ENCODE data around the gene ELF1.

The ELF1 gene

GRCh38 chr13:40961214-40961613, 57.9 kb downstream of the ELF1 start:
- Histone ChIP-seq H3K36me3 (replicated peaks; ENCODE audit: insufficient read depth, low read length) (no peaks in the 10 kb centered on the region), H3K79me2 (ENCODE audit: low read length) (peaks cover 84% of the 10 kb centered on the region), H3K27me3 (replicated peaks; ENCODE audit: insufficient read depth, low read length) (no peaks in the 10 kb centered on the region), H3F3A (ENCODE audit: insufficient read depth, low read length) (peaks cover 4% of the 10 kb centered on the region; the same call in 1 of the 2 replicates), H3K4me2 (ENCODE audit: low read depth, low read length) (no peak overlapping the region), H3K4me3 (ENCODE audit: low read length) (no peak overlapping the region), H3K9ac (ENCODE audit: low read length) (no peak overlapping the region), H3K9me3 (replicated peaks; ENCODE audit: insufficient read depth, low read length) (no peaks in the 10 kb centered on the region), H3K9me2 (replicated peaks; ENCODE audit: insufficient read depth, low read length) (no peaks in the 10 kb centered on the region), H4K20me1 (ENCODE audit: insufficient read depth, low read length) (peaks cover 5% of the 10 kb centered on the region), H2AFZ (ENCODE audit: low read length) (no peak overlapping the region), H3K27ac (ENCODE audit: low read length) (no peak overlapping the region), H3K4me1 (ENCODE audit: low read length) (peaks cover 18% of the 10 kb centered on the region; the same call in 1 of the 2 replicates)
- TF ChIP-seq EZH2 (optimal IDR thresholded peaks at IDR 0.05; ENCODE audit: low read depth, low read length) (no peak), CTCF (IDR thresholded peaks at IDR 0.05; ENCODE audit: low read length) (no peak), EZH2phosphoT487 (IDR thresholded peaks at IDR 0.05; ENCODE audit: low read length) (no peak)
- no peak for DNase-seq

GRCh38 chr13:40960716-40961115, 58.4 kb downstream of the ELF1 start:
- H2AFZ ChIP-seq (ENCODE audit: low read length) = no peak overlapping the region
- no peaks in the 10 kb centered on the region for H3K36me3 ChIP-seq (replicated peaks; ENCODE audit: insufficient read depth, low read length)
- H3K9me2 ChIP-seq (replicated peaks; ENCODE audit: insufficient read depth, low read length) = no peaks in the 10 kb centered on the region
- H3F3A ChIP-seq (ENCODE audit: insufficient read depth, low read length) = peaks cover 4% of the 10 kb centered on the region; the same call in 1 of the 2 replicates
- no peak for TF ChIP-seq EZH2phosphoT487 (IDR thresholded peaks at IDR 0.05; ENCODE audit: low read length)
- no peak for TF ChIP-seq CTCF (IDR thresholded peaks at IDR 0.05; ENCODE audit: low read length)
- no peak for TF ChIP-seq EZH2 (optimal IDR thresholded peaks at IDR 0.05; ENCODE audit: low read depth, low read length)
- H3K9me3 ChIP-seq (replicated peaks; ENCODE audit: insufficient read depth, low read length) = no peaks in the 10 kb centered on the region
- H3K79me2 ChIP-seq (ENCODE audit: low read length) = peaks cover 79% of the 10 kb centered on the region
- H4K20me1 ChIP-seq (ENCODE audit: insufficient read depth, low read length) = peaks cover 4% of the 10 kb centered on the region; the same call in 1 of the 2 replicates
- H3K4me3 ChIP-seq (ENCODE audit: low read length) = no peak overlapping the region
- no peak overlapping the region for H3K9ac ChIP-seq (ENCODE audit: low read length)
- H3K4me2 ChIP-seq (ENCODE audit: low read depth, low read length) = no peak overlapping the region
- no peaks in the 10 kb centered on the region for H3K27me3 ChIP-seq (replicated peaks; ENCODE audit: insufficient read depth, low read length)
- H3K4me1 ChIP-seq (ENCODE audit: low read length) = peaks cover 18% of the 10 kb centered on the region; the same call in 1 of the 2 replicates
- no peak overlapping the region for H3K27ac ChIP-seq (ENCODE audit: low read length)
- DNase-seq = no peak

- Histone ChIP-seq H4K20me1 (ENCODE audit: insufficient read depth, low read length) (peaks cover 4% of the 10 kb centered on the region; the same call in 1 of the 2 replicates), H3K36me3 (replicated peaks; ENCODE audit: insufficient read depth, low read length) (no peaks in the 10 kb centered on the region)
These were observed 60.5 kb downstream of the ELF1 start for GRCh38 chr13:40958655-40959054.

More at GRCh38 chr13:40958655-40959054, 60.5 kb downstream of the ELF1 start:
- no peak overlapping the region for H3K9ac ChIP-seq (ENCODE audit: low read length)
- H3K27me3 ChIP-seq (replicated peaks; ENCODE audit: insufficient read depth, low read length) = no peaks in the 10 kb centered on the region
- TF ChIP-seq EZH2phosphoT487 (IDR thresholded peaks at IDR 0.05; ENCODE audit: low read length) = no peak
- TF ChIP-seq CTCF (IDR thresholded peaks at IDR 0.05; ENCODE audit: low read length) = no peak
- no peak for TF ChIP-seq EZH2 (optimal IDR thresholded peaks at IDR 0.05; ENCODE audit: low read depth, low read length)
- H2AFZ ChIP-seq (ENCODE audit: low read length) = no peak overlapping the region
- no peak overlapping the region for H3K27ac ChIP-seq (ENCODE audit: low read length)
- peaks cover 13% of the 10 kb centered on the region; the same call in 1 of the 2 replicates for H3K4me1 ChIP-seq (ENCODE audit: low read length)
- peaks cover 63% of the 10 kb centered on the region for H3K79me2 ChIP-seq (ENCODE audit: low read length)
- no peak for DNase-seq
- no peak overlapping the region for H3K4me2 ChIP-seq (ENCODE audit: low read depth, low read length)
- H3K4me3 ChIP-seq (ENCODE audit: low read length) = no peak overlapping the region
- H3F3A ChIP-seq (ENCODE audit: insufficient read depth, low read length) = no peaks in the 10 kb centered on the region
- H3K9me2 ChIP-seq (replicated peaks; ENCODE audit: insufficient read depth, low read length) = no peaks in the 10 kb centered on the region
- H3K9me3 ChIP-seq (replicated peaks; ENCODE audit: insufficient read depth, low read length) = no peaks in the 10 kb centered on the region

All from MM.1S (cell line).